ENCODE results near the gene C10orf105.

The C10orf105 gene

DNA sequence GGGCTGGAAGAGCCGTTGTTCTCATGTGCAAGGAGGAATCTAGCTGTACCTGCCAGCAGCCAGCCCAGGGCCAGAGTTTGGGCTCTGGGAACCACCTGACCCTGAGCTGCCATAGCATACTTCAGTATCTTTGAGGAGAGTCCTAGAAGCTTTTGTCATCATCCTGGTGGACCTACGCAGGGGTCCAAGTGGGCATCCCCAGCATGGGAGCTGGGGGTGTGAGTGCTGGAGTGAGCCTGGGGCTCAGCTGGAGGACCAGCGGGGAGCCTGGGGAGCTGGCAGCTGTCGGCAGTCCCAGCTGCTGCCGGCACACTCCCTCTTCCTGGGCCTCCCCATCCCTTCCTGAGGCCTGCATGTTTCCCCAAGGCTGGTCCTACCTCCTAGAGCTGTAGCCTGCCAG lies 32.5 kb downstream of the C10orf105 start:
- TF ChIP-seq, protein P1, sequence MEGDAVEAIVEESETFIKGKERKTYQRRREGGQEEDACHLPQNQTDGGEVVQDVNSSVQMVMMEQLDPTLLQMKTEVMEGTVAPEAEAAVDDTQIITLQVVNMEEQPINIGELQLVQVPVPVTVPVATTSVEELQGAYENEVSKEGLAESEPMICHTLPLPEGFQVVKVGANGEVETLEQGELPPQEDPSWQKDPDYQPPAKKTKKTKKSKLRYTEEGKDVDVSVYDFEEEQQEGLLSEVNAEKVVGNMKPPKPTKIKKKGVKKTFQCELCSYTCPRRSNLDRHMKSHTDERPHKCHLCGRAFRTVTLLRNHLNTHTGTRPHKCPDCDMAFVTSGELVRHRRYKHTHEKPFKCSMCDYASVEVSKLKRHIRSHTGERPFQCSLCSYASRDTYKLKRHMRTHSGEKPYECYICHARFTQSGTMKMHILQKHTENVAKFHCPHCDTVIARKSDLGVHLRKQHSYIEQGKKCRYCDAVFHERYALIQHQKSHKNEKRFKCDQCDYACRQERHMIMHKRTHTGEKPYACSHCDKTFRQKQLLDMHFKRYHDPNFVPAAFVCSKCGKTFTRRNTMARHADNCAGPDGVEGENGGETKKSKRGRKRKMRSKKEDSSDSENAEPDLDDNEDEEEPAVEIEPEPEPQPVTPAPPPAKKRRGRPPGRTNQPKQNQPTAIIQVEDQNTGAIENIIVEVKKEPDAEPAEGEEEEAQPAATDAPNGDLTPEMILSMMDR (IDR thresholded peaks at IDR 0.05; ENCODE audit: low read length, missing control alignments), result no peak
- DNase-seq (ENCODE audit: low read depth), result no peak
- no peak overlapping the region for H3K4me3 ChIP-seq (replicated peaks; ENCODE audit: low read depth, low read length)

DNA sequence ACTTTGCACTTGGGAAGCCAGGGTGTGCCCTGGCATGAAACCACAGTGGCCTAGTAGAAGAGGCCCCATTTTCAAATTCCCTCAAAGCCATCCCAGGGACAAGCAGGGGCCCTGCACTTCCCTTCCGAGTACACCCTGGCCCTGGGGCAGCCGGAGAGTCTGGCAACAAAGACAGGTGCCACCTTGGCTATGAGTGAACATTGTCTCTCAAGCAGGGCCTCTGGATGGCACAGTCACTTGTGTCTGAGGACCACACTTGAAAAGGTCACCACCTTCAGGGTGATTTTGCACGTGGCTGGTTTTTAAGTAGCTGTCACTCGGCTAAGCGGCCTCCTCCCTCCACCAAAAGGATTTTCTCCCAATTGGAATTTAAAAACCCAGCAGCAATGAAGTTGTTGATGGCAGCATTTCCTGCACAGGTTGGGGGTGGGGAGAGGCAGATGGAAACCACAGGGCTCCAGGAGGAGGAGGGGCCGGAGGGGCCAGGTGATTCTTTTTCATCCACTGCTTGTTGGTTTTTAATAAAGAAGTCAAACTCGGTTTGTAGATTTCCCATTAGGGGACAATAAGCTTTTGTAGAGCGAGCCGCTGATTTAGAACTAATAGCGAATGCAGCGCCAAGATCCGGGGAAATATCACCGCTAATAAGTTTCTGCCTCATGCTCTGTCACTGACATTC lies 33.9 kb downstream of the C10orf105 start:
- TF ChIP-seq, protein P1 (IDR thresholded peaks at IDR 0.05; ENCODE audit: low read length, missing control alignments), result no peak
- DNase-seq (ENCODE audit: low read depth), result no peak
- H3K4me3 ChIP-seq (replicated peaks; ENCODE audit: low read depth, low read length), result no peak overlapping the region

DNA sequence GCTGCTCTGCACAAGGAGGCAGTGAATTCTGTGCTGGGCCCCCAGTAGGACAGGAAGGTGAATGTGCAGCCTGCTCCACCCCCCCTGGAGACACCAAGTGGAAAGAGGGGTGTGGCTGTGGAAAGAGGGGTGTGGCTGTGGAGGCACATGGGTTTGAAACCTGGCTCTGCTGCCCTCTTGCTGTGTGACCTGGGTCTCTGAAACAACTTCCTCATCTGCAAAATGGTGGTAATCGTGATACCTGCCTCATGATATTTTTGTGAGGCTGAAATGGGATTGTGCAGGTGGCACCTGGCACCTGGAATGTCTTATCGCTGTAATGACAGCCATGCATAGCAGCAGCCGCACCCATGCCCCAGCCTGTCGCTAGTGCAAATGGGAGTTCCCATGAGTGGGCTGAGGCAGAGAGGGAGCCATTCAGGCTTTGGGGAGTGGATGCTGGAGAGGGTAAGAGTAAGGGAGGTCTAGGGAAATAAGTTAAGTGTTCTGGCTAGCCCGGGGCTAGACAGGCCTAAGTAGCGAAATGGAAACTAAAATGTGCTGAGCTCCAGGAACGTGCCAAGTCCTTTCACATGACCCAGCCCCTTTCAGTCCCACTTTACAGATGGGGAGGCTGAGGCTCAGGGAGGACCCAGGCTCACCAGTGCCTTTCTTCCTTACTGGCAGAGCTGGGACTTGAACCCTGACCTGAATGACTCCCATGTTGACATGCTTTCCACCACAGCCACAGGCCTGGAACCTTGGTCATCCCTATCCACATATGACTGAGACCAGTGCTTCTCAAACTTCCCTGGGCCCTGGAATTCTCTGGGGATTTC lies 35.0 kb downstream of the C10orf105 start:
- TF ChIP-seq, protein P1 (IDR thresholded peaks at IDR 0.05; ENCODE audit: low read length, missing control alignments), result no peak
- H3K4me3 ChIP-seq (replicated peaks; ENCODE audit: low read depth, low read length), result no peak overlapping the region
- no peak for DNase-seq (ENCODE audit: low read depth)

DNA sequence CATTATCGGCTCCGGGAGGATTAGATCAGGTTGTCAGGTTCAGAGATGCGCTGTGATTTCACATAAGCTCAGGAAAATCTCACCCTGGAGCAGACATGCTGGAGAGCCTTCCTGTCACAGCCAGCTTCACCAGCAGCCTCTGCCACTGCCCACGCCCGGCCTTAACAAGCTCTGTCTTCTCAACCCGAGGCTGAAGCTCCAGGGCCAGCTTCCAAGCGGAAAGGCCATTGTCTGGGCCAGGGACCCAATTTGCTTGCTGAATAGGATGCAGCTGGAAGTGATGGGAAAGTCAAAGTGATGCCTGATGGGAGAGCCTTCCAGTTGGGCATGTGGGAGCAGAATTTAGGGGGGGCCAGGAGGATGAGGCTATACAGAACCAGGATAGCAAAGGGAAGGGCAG lies 36.3 kb downstream of the C10orf105 start:
- TF ChIP-seq, protein P1 (IDR thresholded peaks at IDR 0.05; ENCODE audit: low read length, missing control alignments), result no peak
- no peak overlapping the region for H3K4me3 ChIP-seq (replicated peaks; ENCODE audit: low read depth, low read length)
- DNase-seq (ENCODE audit: low read depth), result no peak

DNA sequence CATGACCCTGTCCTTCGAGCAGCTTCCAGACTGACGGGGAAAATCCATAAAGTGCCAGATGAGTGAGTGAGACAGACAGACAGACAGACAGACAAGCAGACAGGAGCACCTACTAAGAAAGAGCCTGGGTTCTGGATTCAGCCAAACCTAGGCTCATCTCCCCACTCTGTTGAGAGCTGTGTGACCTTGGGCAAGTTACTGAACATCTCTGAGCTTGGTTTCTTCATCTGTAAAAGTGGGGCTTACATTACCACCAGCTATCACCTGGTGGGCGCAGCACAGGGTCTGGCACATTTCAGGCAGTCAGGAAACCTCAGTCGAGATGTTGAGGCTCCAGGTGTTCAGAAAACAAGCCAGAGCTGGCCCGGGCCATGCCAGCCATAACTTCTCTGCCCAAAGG lies 37.6 kb downstream of the C10orf105 start:
- H3K4me3 ChIP-seq (replicated peaks; ENCODE audit: low read depth, low read length), result no peak overlapping the region
- DNase-seq (ENCODE audit: low read depth), result no peak
- TF ChIP-seq, protein P1 (IDR thresholded peaks at IDR 0.05; ENCODE audit: low read length, missing control alignments), result no peak

DNA sequence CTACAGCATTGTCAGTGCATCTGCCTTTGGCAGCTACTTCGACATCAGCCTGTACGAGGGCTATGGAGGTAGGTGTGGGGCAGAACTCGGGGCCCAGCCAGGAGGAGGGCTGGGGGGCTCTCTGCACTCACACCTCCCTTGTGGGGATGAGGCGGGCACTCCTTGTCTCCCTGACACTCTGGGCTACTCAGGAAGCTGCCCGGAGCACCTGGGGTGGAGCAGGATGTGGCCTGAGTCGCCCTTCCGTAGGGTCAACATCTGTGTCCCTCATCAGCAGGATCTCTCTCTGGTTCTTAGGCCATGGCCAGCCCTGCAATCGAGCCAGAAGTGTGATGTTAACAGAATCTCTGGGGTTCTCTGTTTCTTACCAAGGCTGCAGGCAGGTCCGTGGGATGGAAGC lies 40.2 kb downstream of the C10orf105 start:
- H3K4me3 ChIP-seq (replicated peaks; ENCODE audit: low read depth, low read length), result no peak overlapping the region
- TF ChIP-seq, protein P1 (IDR thresholded peaks at IDR 0.05; ENCODE audit: low read length, missing control alignments), result no peak
- DNase-seq (ENCODE audit: low read depth), result no peak

Data from fibroblast of pulmonary artery (primary cell).